DND-41 (cell line): ENCODE data around the gene APPBP2.

Experiments
- CTCF ChIP-seq: IDR thresholded peaks from 2 replicates; pipeline ENCODE4 v1.5.1; 2012; ENCODE audit warnings: borderline replicate concordance, low read length, moderate library complexity, mild to moderate bottlenecking; ENCODE audit not compliant: poor library complexity, severe bottlenecking; ENCODE audit errors: extremely low read depth
- EZH2 ChIP-seq: IDR thresholded peaks from 3 replicates; pipeline ENCODE4 v1.6.1; 2012; ENCODE audit warnings: borderline replicate concordance, low read depth, mild to moderate bottlenecking, moderate library complexity, low read length, inconsistent platforms; ENCODE audit not compliant: severe bottlenecking

DNA sequence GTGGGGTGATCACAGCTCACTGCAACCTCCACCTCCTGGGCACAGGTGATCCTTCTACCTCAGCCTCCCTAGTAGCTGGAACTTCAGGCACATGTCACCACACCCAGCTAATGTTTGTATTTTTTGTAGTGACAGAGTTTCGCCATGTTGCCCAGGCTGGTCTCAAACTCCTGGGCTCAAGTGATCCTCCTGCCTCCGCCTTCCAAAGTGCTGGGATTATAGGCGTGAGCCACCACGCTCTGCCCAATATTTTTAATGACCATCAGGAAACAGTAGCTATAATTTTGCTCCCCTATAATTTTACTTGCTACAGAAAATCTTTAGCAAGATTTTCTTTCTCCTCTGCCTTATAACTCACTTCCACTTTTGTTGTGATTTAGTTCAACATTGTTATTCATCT, 29.7 kb upstream of the APPBP2 start:
- TF ChIP-seq CTCF = no peak
- TF ChIP-seq EZH2 = no peak
